Measurements from ENCODE around the gene VPS13D.

- TF ChIP-seq, protein P1, sequence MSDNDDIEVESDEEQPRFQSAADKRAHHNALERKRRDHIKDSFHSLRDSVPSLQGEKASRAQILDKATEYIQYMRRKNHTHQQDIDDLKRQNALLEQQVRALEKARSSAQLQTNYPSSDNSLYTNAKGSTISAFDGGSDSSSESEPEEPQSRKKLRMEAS (IDR thresholded peaks at IDR 0.05) = no peak
- TF ChIP-seq RAD21 (IDR thresholded peaks at IDR 0.05; ENCODE audit: low read depth) (no peak), EGR1 (IDR thresholded peaks at IDR 0.05) (no peak), REST (IDR thresholded peaks at IDR 0.05; ENCODE audit: low read depth) (no peak), TAF1 (IDR thresholded peaks at IDR 0.05; ENCODE audit: low read depth) (no peak)
- TF ChIP-seq, protein P2, sequence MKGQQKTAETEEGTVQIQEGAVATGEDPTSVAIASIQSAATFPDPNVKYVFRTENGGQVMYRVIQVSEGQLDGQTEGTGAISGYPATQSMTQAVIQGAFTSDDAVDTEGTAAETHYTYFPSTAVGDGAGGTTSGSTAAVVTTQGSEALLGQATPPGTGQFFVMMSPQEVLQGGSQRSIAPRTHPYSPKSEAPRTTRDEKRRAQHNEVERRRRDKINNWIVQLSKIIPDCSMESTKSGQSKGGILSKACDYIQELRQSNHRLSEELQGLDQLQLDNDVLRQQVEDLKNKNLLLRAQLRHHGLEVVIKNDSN (IDR thresholded peaks at IDR 0.05) = no peak
Observed at GRCh38 chr1:12506281-12507280, 276.8 kb downstream of the VPS13D start.
